ENCODE measurements around the gene MAP4K3.
"Not testable (repeated sequence)": the region's sequence is repeated elsewhere in the genome, so short reads cannot be mapped to it uniquely, and the experiment has no call there.

MAP4K3 gene

DNA sequence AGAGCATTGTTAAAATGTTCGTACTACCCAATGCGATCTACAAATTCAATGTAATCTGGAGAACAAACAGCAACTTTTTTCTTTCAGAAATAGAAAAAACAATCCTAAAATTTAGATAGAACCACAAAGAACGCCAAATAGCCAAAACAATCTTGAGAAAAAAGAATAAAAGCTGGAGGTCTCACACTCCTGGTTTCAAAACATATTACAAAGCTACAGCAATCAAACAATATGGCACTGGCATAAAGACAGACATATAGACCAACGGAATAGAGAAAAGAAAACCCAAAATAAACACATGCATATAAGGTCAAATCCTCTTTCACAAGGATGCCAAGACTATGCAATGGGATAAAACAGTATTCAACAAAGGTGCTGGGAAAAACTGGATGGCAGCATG is 74.5 kb downstream of the MAP4K3 start:
- no peak for DNase-seq

DNA sequence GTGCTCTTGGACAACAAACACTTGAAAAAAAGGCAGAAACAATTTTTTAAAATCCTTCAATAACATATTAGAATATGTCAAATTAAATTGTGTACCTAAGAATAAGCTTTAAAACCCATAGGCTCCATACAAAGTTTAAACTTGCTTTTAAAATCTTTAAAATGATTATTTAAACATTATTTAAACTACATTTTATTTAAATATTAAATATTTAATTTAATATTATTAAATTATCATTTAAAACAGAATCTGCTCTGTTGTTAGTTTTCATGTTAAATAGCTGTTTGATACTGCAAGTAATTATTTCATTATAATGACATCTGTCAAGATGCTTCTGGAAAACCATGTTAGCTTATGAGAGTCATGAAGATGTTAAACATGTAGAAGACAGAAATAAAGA is 75.6 kb downstream of the MAP4K3 start:
- no peak for DNase-seq

DNA sequence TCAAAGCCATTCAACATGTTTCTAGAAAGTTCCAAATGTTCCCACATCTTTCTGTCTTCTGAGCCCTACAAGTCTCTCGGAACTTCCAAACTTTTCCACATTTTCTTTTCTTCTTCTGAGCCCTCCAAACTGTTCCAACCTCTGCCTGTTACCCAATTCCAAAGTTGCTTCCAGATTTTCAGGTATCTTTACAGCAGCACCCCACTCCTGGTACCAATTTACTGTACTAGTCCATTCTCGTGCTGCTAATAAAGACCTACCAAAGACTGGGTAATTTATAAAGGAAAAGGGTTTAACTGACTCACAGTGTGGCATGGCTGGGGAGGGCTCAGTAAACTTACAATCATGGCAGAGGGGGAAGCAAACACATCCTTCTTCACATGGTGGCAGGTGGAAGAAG is 76.7 kb downstream of the MAP4K3 start:
- not testable (repeated sequence) for DNase-seq

DNA sequence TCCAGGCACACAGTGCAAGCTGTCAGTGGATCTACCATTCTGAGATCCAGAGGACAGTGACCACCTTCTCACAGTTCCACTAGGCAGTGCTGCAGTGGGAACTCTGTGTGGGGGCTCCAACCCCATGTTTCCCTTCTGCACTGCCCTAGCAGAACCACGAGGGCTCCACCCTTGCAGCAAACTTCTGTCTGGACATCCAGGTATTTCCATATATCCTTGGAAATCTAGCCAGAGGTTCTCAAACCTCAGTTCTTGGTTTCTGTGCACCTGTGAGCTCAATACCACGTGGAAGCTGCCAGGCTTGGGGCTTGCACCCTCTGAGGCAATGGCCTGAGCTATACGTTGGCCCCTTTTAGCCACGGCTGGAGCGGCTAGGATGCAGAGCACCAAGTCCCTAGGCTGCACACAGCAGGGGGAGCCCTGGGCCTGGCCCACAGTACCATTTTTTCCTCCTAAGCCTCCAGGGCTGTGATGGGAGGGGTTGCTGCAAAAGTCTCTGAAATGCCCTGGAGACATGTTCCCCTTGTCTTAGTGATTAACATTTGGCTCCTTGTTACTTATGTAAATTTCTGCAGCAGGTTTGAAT is 77.5 kb downstream of the MAP4K3 start:
- DNase-seq = no peak

DNA sequence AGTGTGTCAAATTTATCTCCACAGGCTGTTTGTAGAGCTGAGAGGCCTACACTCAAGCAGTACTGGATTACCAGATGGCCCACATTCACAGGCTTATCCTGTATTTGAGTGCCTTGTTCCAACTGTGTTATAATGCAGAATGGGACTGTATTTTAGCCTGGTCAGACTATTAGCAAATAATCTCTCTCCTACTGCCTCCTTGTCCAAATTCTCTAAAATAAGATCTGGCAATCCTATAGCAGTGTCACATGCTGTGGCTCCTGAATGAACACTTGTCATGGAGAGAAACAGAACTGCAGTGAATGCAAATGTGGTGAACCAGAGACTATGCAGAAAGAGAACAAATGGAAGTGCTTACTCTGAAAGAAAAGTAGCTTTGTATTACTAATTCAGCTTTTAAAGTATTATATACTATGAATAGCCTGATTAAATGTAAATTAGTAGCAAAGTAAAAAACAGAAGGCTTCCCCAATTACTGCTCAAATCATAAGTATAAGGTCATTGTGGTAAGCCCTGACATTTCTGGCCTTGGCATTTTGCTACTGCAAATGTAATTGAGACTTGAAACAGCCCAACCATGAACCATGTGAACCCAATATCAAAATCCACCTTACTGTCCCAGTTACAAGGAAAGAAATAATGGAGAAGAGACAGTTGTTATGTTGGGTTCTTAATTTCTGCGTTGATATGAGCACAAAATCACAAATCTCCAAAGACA is 80.0 kb downstream of the MAP4K3 start:
- no peak for DNase-seq

DNA sequence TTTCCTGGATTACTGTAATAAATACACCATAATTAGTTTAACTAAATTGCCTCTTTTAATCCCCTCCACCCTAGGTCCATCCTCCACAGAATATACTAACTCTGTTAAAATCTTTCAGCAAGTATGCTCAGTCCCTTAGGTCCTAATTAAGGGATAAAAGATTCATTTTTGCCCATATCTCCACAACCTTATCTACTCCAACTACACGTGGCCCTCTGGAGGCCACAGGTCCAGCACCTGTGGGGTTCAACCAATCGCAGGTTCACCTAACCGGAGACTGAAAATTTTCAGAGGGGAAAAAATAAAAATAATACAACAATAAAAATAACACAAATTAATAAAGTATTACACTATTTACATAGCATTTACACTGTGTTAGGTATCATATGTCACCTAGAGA is 86.4 kb downstream of the MAP4K3 start:
- DNase-seq = no peak

DNA sequence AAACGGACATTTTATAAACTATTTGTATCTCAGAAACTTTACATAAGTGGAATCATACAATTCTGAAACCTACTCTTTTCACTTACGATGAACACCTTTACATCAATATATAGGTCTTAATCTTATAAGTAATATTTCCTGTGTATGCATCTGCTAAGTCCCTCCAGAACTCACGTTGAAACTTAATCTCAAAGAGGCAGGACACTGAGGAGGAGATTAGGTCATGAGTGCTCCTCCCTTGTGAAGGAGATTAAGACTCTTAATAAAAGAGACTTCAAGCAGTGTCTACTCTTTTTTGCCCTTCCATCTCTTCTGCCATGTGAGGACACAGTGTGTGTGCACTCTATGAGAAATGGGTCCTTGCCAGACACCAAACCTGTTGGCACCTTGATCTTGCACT is 98.6 kb downstream of the MAP4K3 start:
- DNase-seq = no peak

DNA sequence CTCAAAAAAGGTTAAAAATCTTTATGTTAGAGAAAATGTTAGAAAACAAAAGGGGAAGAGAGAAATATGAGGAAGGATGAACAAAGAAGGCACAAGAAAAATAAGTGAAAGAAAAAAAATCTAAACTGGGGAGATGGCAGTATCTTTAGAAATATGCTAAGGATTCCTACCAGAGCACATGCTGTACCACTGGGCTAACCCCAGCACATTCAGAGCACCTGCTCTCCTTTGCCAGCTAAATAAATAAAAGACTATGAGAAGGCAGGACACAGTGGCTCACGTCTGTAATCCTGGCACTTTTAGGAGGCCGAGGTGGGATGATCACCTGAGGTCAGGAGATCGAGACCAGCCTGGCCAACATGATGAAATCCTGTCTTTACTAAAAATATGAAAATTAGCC is 101.2 kb downstream of the MAP4K3 start:
- no peak for DNase-seq

DNA sequence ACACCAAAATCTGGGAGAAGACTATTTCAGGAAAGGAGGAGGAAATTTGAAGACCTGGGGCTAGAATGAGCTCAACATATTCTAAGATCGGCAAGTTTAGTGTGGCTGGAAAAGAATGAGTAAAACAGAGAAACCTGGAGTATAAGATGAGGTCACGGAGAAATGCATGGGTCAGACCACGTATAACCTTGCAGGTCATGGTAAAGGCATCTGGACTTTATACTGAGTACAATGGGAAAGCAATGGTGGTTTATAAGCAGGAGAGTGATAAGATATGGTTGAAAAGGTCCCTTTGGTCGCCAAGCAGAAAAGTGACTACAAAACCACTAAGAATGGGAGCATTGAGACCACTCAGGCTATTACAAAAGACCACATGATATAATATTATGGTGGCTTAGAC is 102.1 kb downstream of the MAP4K3 start:
- no peak for DNase-seq

DNA sequence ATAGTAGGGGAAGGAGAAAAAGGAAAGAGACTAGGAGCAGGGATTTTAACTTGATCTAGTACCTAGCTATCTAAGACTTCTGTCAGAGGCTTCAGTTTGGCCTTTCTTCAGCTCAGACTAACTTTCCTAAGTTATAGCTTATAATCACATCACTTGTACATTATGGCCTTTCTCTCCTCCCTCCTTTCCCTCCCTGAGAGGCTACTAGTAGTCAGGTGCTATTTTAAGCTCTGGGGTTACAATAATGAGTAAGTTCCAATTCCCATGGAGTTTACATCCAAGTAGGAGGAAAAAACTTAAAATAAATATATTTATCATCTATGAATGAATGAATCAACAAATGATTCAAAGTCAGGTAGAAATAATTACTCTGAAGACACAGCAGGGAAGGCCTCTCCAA is 102.6 kb downstream of the MAP4K3 start:
- no peak for DNase-seq

DNA sequence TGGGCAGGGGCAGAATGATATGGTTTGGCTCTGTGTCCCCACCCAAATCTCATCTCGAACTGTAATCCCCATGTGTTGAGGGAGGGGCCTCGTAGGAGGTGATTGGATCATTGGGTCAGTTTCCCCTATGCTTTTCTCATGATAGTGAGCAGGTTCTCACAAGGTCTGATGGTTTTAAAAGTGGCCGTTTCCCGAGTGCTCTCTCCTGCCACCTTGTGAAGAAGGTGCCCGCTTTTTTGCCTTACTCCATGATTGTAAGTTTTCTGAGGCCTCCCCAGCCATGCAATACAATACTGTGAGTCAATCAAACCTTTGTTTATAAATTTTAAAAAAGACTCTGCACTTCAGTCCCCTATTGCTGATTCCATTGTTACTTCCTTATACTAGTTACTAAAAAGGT is 110.4 kb downstream of the MAP4K3 start:
- DNase-seq = no peak

DNA sequence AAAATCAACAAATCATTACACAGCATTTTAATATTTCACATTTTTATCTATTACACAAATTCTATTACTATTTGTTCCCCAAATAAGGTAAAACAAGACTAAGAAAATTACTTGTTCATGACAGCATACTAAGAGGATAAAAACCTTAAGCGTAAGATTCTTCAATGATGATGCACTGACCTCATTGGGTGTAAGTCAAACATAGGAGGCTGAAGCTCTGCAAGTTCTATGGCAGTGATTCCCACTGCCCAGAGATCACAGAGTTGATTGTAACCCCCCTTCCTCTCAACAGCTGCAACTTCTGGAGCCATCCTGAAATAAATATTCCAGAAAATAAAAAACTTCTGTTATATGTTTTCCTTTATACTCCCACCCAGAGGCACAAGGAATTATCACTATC is 111.1 kb downstream of the MAP4K3 start:
- DNase-seq = no peak

DNA sequence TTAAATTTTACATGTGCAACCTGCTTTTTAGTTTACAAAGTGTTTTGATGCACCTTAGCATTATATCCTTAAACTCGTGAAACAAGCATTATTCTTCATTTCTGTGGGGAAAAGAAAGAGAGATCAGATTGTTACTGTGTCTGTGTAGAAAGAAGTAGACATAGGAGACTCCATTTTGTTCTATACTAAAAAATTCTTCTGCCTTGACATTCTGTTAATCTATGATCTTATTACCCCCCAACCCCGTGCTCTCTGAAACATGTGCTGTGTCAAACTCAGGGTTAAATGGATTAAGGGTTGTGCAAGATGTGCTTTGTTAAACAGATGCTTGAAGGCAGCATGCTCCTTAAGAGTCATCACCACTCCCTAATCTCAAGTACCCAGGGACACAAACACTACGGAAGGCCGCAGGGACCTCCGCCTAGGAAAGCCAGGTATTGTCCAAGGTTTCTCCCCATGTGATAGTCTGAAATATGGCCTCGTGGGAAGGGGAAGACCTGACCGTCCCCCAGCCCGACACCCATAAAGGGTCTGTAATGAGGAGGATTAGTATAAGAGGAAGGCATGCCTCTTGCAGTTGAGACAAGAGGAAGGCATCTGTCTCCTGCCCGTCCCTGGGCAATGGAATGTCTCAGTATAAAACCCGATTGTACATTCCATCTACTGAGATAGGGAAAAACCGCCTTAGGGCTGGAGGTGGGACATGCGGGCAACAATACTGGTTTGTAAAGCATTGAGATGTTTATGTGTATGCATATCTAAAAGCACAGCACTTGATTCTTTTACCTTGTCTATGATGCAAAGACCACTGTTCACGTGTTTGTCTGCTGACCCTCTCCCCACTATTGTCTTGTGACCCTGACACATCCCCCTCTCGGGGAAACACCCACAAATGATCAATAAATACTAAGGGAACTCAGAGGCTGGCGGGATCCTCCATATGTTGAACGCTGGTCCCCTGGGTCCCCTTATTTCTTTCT is 115.7 kb downstream of the MAP4K3 start:
- DNase-seq = not testable (repeated sequence)

DNA sequence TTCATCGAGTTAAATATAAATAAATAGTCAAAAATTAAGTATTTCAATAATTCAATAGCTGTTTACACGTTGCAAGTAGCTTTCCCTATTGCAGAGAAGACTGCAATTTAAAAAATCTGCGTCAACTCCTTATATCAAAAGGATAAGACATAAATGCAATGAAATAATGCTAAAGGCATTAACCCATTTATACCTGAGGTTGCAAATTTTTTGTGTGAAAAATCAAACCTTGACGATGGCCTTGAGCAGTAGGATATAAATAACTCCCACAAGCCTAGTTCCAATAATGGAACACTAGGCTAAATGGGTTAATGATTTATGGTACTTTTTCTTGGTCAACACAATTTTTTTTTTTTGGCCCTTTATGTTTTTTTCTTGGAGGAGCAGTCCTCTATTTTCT is 116.9 kb downstream of the MAP4K3 start:
- DNase-seq = no peak

DNA sequence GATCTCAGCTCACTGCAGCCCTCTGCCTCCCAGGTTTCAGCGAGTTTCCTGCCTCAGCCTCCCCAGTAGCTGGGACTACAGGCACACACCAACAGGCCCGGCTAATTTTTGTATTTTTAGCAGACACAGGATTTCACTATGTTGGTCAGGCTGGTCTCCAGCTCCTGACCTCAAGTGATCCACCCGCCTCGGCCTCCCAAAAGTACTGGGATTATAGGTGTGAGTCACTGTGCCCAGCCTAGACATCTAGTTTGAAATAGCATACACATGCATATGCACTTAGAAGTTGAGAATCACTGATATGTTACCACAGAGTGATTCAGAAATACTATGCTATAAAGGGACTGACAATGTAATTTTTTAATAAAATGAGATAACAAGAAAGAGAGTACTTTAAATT is 123.5 kb downstream of the MAP4K3 start:
- no peak for DNase-seq

DNA sequence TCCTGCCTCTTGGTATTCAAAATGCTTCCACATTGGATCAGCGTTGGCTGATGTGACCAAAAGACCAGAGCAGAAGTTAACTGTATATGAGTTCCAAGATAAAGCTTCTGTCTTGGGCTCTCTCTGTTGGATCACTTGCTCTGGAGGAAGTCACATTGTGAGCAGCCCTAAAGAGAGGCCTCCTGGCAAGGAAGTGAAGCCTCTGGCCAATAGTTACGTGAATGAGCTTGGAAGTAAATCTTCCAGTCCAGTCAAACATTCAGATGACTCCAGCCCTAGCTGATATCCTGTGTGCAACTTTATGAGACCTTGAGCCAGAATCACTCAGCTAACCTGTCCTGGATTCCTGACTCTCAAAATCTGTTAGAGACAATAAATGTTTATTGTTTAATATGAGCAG is 125.6 kb downstream of the MAP4K3 start:
- no peak for DNase-seq

DNA sequence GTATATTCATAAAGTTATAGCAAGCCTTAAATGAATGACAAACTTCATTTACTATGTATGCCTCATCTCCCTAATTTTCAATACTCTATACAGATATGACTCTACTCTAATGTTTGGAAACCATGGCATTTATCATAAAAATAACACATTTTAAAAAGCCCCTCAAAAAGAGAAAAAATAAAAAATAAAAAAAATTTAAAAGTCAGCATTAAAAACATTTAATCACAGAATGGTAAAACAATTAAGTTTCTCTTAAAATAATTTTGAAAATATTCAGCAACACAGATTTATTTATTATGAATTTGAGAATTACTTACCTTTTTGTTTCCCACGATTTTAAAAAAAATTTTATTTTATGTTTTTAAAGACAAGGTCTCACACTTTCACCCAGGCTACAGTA is 128.3 kb downstream of the MAP4K3 start:
- no peak for DNase-seq

DNA sequence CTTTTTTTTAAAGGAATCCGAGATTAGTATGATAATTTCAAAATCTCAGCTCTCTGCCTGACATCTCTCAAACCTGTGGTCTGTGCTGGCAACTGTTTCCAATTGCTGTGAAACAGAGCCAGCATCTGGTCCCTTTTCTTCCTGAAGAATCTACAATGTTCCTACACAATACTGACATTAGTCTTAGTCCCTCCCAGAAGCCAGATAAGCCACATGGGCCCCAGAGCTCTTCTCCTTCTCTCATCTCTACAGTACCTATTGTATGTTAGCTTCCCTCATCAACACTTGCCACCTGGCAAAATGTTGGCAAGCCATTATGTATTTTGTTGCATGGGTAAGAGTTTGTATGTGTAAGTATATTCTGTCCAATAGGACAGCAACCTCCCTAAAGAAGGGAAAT is 130.5 kb downstream of the MAP4K3 start:
- DNase-seq = no peak

DNA sequence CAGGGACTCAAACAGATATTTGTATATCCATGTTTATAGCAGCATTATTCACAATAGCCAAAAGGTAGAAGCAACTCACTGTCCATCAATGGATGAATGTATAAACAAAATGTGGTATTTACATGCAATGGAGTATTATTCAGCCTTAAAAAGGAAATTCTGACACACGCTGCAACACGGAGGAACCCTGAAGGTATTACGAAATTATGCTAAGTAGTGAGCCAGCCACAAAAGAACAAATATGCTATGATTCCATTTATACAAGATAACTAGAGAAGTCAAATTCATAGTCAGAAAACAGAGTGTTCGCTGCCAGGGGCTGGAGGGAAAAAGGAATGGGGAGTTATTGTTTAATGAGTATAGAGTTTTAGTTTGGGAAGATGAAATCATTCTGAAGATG is 132.4 kb downstream of the MAP4K3 start:
- no peak for DNase-seq

DNA sequence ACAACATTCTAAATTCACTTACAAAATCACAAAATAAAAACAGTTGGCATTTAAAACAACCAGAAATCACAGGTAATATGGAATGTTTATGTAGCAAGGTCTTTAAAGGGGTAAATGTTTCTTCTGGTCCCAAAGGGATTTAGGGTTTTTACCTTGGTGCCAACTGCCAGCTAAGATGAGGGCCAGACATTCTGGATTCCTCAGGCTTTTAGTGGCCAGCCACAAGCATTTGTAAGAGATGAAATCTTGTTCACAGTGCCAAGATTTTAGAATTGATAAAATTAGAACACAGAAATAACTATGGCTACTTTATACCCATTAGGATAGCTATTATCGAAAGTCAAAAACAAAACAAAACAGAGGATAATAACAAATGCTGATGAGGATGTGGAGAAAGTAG is 132.9 kb downstream of the MAP4K3 start:
- DNase-seq = no peak

DNA sequence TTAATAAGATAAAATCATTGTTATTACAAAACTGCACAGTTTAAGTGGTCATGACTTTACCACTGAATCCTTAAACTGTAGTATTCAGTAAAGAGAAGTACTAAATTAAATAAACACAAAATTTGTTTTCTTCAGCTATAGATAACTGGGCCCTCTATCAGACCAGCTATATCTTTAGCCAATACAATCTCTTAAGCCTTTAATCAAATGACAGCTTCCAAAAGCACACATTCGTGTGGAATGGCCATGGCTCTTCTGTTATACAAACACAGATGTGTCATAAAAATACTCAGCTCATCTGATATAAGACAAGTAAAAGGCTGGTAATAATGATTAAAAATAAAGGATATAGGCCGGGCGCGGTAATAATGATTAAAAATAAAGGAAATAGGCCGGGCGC is 135.7 kb downstream of the MAP4K3 start:
- no peak for DNase-seq

DNA sequence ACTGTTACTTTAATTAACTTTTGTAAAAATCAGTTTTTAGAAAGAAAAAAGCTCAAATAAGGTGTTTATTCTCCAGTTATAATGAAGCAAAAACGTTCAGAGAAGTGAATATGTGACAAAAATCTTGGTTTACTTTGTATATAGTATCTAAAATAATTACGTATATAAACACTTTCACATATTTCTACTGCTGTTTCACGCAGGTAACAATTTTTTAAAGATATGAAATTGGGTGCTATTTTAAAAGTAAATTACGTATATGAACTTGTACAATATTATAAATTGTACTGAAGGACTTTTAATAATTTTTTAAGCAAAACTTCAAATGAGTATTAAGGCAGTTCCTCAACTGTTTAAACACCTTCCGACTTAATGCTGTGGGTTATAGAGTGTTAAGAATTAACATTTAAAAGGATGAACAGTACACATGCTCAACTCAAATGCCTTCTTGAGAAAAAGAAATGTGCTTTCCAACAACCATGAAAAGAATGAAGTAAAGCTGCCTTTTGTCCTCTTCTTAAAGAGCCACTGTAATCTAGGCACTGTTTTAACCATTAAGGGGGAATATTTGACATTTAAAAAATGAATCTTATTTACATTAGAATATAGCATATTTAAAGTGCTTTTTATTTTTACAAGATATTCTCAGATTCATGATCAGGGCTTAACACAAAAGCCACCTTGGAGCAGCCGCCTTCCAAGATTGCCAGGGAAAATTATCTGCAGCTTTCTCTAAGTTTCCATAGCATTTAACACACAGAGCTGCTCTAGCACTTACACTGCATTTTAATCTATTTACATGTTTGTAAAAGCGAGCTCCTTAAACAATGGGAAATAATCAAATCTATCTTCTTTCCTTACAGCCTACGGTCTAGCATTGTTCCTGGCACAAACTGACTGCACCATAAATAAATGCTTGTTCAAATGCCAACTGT is 136.8 kb downstream of the MAP4K3 start:
- no peak for DNase-seq

DNA sequence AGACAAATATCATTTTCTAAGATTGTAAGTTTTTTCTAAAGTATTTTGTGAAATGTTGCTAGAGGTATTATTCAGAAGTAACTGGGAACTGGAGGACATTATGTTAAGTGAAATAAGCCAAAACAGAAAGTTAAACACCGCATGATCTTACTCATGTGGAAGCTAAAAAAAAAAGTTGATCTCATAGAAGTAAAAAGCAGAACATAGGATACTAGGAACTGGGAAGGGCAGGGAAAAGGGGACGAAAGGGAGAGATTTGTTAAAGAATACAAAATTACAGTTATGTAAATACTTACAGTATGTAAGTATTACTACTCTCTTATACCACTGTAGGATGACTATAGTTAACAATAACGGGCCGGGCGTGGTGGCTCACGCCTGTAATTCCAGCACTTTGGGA is 146.7 kb downstream of the MAP4K3 start:
- no peak for DNase-seq
